Measurements from ENCODE around the gene PAM.

GRCh38 chr5:102866237-102866600, 111.1 kb downstream of the PAM start:
- no peak for TF ChIP-seq TAF1 (IDR thresholded peaks at IDR 0.05; ENCODE audit: borderline replicate concordance, low read depth, low read length)
- no peak for TF ChIP-seq POLR2A (IDR thresholded peaks at IDR 0.05; ENCODE audit: low read depth, low read length)
- no peak for TF ChIP-seq POLR2AphosphoS5 (IDR thresholded peaks at IDR 0.05; ENCODE audit: low read depth, low read length)

Measured in GM12892 (cell line).